HCT116 (cell line): Measurements from ENCODE around the gene SBF2.

ENCODE experiments used
- ATF3 ChIP-seq: IDR thresholded peaks from 2 replicates; pipeline ENCODE4 v1.6.1; 2012
- CEBPB ChIP-seq: IDR thresholded peaks from 2 replicates; pipeline ENCODE4 v1.6.1; 2012; ENCODE audit warnings: low read depth
- ELF1 ChIP-seq: IDR thresholded peaks from 2 replicates; pipeline ENCODE4 v1.6.1; 2012; ENCODE audit warnings: low read depth, borderline replicate concordance
- EZH2phosphoT487 ChIP-seq: fragments of 200-600 bp; IDR thresholded peaks from 2 replicates; pipeline ENCODE4 v1.6.1; 2018; ENCODE audit warnings: antibody characterized with exemption, borderline replicate concordance
- POLR2A ChIP-seq: IDR thresholded peaks from 2 replicates; pipeline ENCODE4 v1.7.0; 2011; ENCODE audit warnings: borderline replicate concordance; ENCODE audit not compliant: insufficient read depth, insufficient read length; ENCODE audit errors: extremely low read depth
- POLR2AphosphoS5 ChIP-seq: IDR thresholded peaks from 2 replicates; pipeline ENCODE4 v1.6.1; 2011; ENCODE audit warnings: mild to moderate bottlenecking, low read depth, low read length, moderate library complexity
- RAD21 ChIP-seq: IDR thresholded peaks from 2 replicates; pipeline ENCODE4 v1.6.1; 2012; ENCODE audit warnings: low read depth, mild to moderate bottlenecking
- TF ChIP-seq, protein P1 (sequence below), 3 experiments: fragments of 200-600 bp in 1 of 3; sonication (generic) in 1 of 3; IDR thresholded peaks in 2 of 3; conservative IDR thresholded peaks in 1 of 3; 2 replicates each; pipeline ENCODE4 v1.5.1; 2012 to 2017; ENCODE audit warnings: low read depth in 2 of 3, low read length in 2 of 3, antibody characterized with exemption in 1 of 3, borderline replicate concordance in 1 of 3, control low read depth in 1 of 3, mild to moderate bottlenecking in 1 of 3, mixed read lengths in 1 of 3, mixed run types in 1 of 3, moderate library complexity in 1 of 3; ENCODE audit not compliant: insufficient read depth in 1 of 3
- TF ChIP-seq, protein P2 (sequence below): IDR thresholded peaks from 2 replicates; pipeline ENCODE4 v1.6.1; 2012

DNA sequence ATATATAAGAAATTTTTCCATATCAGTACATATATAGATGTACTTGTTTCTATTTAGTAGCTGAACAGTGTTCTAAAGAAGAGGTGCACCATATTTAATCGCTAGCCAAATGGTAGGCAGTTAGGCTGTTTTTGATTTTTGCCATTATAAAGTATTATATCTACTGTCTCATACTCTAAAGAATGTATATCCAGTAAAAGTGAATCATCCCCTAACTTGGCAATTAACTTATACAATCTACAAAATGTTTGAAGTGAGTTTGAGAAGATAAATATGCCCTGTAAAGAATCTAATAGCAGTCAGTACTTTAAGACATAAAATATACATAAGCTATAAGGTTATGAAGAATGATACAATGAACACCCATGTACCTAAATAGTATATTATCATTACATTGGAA lies 338.6 kb downstream of the SBF2 start:
- TF ChIP-seq, protein P1, sequence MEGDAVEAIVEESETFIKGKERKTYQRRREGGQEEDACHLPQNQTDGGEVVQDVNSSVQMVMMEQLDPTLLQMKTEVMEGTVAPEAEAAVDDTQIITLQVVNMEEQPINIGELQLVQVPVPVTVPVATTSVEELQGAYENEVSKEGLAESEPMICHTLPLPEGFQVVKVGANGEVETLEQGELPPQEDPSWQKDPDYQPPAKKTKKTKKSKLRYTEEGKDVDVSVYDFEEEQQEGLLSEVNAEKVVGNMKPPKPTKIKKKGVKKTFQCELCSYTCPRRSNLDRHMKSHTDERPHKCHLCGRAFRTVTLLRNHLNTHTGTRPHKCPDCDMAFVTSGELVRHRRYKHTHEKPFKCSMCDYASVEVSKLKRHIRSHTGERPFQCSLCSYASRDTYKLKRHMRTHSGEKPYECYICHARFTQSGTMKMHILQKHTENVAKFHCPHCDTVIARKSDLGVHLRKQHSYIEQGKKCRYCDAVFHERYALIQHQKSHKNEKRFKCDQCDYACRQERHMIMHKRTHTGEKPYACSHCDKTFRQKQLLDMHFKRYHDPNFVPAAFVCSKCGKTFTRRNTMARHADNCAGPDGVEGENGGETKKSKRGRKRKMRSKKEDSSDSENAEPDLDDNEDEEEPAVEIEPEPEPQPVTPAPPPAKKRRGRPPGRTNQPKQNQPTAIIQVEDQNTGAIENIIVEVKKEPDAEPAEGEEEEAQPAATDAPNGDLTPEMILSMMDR (IDR thresholded peaks at IDR 0.05 in 2 of 3, conservative IDR thresholded peaks at IDR 0.05 in 1 of 3; ENCODE audit: borderline replicate concordance in 1 of 3, insufficient read depth in 1 of 3, low read depth in 2 of 3, low read length in 2 of 3): no peak
- TF ChIP-seq POLR2A (no peak), EZH2phosphoT487 (no peak), CEBPB (no peak), RAD21 (no peak), ATF3 (no peak), ELF1 (no peak), POLR2AphosphoS5 (no peak)
- TF ChIP-seq, protein P2, sequence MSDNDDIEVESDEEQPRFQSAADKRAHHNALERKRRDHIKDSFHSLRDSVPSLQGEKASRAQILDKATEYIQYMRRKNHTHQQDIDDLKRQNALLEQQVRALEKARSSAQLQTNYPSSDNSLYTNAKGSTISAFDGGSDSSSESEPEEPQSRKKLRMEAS: no peak
